Fibroblast of lung (primary cell): ENCODE data around the gene PPP1R12A.

Experiments used
- EZH2 ChIP-seq: IDR thresholded peaks from 2 replicates; pipeline ENCODE4 v1.5.1; 2012; ENCODE audit warnings: low read length, control low read depth, mild to moderate bottlenecking; ENCODE audit errors: missing control alignments
- TF ChIP-seq, protein P1 (sequence below), 2 donors: IDR thresholded peaks in 1 of 2; conservative IDR thresholded peaks in 1 of 2; 1 replicate in 1 of 2; 2 replicates in 1 of 2; pipeline ENCODE4 v1.5.1; 2011 to 2012; ENCODE audit warnings: low read length in 2 of 2, control low read depth in 1 of 2, inconsistent platforms in 1 of 2, low read depth in 1 of 2, mild to moderate bottlenecking in 1 of 2

DNA sequence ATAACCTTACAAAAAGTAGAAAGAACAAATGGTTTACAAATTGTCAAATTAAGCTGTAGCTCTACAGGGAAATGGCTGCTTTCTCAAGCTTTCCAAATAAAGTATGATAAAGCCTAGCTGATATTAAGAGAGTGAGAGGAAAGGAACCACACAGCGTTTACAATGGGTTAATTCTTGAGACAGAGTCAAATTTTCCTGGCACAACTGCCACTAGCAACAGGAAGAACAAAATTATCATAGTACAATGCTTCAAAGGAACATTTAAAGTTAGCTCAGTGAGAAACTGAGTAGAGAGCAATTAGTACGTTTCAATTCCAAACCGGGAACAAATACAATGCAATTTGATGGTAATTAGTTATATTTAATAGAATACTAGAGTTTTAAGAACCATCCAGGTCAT is 116.0 kb downstream of the PPP1R12A start:
- TF ChIP-seq, protein P1, sequence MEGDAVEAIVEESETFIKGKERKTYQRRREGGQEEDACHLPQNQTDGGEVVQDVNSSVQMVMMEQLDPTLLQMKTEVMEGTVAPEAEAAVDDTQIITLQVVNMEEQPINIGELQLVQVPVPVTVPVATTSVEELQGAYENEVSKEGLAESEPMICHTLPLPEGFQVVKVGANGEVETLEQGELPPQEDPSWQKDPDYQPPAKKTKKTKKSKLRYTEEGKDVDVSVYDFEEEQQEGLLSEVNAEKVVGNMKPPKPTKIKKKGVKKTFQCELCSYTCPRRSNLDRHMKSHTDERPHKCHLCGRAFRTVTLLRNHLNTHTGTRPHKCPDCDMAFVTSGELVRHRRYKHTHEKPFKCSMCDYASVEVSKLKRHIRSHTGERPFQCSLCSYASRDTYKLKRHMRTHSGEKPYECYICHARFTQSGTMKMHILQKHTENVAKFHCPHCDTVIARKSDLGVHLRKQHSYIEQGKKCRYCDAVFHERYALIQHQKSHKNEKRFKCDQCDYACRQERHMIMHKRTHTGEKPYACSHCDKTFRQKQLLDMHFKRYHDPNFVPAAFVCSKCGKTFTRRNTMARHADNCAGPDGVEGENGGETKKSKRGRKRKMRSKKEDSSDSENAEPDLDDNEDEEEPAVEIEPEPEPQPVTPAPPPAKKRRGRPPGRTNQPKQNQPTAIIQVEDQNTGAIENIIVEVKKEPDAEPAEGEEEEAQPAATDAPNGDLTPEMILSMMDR (conservative IDR thresholded peaks at IDR 0.05 in 1 of 2, IDR thresholded peaks at IDR 0.05 in 1 of 2; ENCODE audit: low read depth in 1 of 2, low read length in 2 of 2), result no peak
- TF ChIP-seq EZH2, result no peak
